ENCODE measurements around the gene CDKN1B. TPM values are rescaled to one million over a fixed set of nuclear protein-coding genes. Genes with fewer than 3 reads are reported as not detected.
"Not testable (repeated sequence)": the region's sequence is repeated elsewhere in the genome, so short reads cannot be mapped to it uniquely, and the experiment has no call there.

Gene CDKN1B
- total RNA-seq, 5 donors from 2014 or later (not counting 1 experiment from before 2014, with no cell fraction given): 170 to 246 (median 188) TPM

DNA sequence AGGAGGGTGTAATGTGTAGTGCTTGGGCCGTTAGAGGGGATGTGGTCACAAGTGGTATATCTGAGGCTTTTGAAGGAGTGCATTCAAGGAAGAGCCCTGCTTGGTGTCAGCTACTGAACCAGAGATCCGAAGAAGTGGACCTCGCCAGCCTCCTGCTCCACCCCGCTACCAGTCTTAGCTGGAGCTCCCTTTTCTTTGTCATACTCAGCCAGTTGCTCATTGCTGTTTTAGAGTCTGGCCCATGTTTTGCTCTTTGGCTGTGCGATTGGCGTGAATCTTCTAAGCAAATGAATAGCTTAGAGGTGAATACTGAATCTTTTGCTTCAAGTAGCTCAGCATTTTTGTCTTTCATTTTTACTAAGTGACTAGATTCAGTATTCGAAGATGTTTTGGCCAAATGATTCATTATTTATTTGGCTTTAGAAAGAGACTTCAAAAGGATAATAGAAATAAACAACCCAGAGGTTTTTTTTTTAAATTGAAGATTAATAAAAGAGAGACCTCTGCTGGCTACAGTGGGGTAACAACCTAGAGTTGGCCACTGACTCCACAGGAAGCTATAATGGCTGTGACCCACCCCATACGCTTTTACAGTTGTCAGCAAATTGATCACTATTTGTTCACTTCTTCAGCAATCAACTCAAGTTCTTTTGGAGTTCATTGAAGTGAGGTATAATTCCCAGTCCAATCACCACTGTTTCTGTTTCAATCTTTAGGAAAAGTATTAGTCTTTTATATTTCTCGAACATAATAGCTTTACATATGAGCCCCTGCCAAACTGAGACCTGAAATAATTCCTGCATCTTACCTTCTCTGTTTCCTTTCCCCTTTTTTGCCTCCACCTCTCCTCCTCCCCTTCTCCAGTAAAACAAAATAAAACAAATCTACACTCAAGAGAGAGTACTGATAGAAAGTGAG, 19.9 kb downstream of the CDKN1B start:
- POLR2A ChIA-PET: interaction anchor here (0.6 to 2.1 kb wide), 28 partner anchors 10 to 1566 kb away, joined by 3 to 31 read pairs (median 4); partner anchors contain the start of genes BORCS5 (in 1 of the 2), DUSP16 (in 1 of the 2) and SMIM10L1 (in 1 of the 2)
- Mint-ChIP-seq H3K27ac (peak overlapping the region; percentile 89 to 95), H3K9me3 (no peaks in the 10 kb centered on the region), H3K4me3 (peak overlapping the region; percentile 59 to 76 (median 68)), H3K27me3 (no peaks in the 10 kb centered on the region), H3K4me1 (peaks cover 35 to 56% (median 39%) of the 10 kb centered on the region in 3 donors), H3K36me3 (peaks cover 4% of the 10 kb centered on the region)
- H3K36me3 ChIP-seq (ENCODE audit: control insufficient read depth in 2 of 2, extremely low read depth in 1 of 2, insufficient read depth in 1 of 2, low read length in 1 of 2): no peaks in the 10 kb centered on the region
- 6% methylated on average over 3 of the region's 9 CpGs for WGBS (ENCODE audit: insufficient coverage)
- peak; percentile 82 to 88 (median 84) for ATAC-seq (replicated peaks in 1 of 4)
- H3K4me3 ChIP-seq (ENCODE audit: control insufficient read depth in 1 of 2, extremely low read depth in 1 of 2, low read length in 1 of 2): peak overlapping the region in 1 of 2 donors; percentile 46
- H3K27ac ChIP-seq (ENCODE audit: low read length): peak overlapping the region; percentile 87
- CTCF ChIA-PET: interaction anchor here (0.5 to 3.3 kb wide), 107 partner anchors 9 to 1935 kb away, joined by 3 to 89 read pairs (median 4); partner anchors contain the start of genes BORCS5 (in 2 of the 2), CDKN1B (in 1 of the 2), CREBL2 (in 1 of the 2) and DDX47 (in 1 of the 2)
- no peaks in the 10 kb centered on the region for H3K27me3 ChIP-seq (replicated peaks in 1 of 2; ENCODE audit: control insufficient read depth in 2 of 2, extremely low read depth in 1 of 2, insufficient read depth in 2 of 2, low read length in 1 of 2)
- peak in 31 of 35 experiments; percentile 16 to 77 (median 44) for DNase-seq
- H3K4me1 ChIP-seq (ENCODE audit: control insufficient read depth in 1 of 2, extremely low read depth in 1 of 2, insufficient read depth in 2 of 2, low read length in 2 of 2): peaks cover 5 to 34% of the 10 kb centered on the region in 2 experiments
- no peaks in the 10 kb centered on the region for H3K9me3 ChIP-seq

DNA sequence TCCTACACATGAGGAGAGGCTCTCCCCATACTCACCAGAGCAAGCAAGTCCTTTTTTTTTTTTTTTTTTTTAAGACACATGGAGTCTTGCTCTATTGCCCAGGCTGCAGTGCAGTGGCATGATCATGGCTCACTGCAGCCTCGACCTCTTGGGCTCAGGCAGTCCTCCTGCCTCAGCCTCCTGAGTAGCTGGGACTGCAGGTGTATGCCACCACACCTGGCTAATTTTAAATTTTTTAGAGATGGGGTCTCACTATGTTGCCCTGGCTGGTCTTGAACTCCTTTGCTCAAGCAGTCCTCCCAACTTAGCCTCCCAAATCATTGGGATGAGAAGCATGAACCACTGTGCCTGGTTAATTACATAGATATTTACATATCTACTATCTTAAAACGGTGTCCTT, 21.0 kb downstream of the CDKN1B start:
- ChIA-PET POLR2A (interaction anchor here in 1 of 2 donors (0.6 to 2.1 kb wide), 4 partner anchors 11 to 405 kb away, joined by 3 to 12 read pairs (median 6); no protein-coding TSS in a partner anchor), CTCF (interaction anchor here (0.7 to 3.3 kb wide), 18 partner anchors 8 to 1044 kb away, joined by 3 to 89 read pairs (median 10); partner anchors contain the start of gene CDKN1B (in 1 of the 2))
- not testable (repeated sequence) for H3K4me3 Mint-ChIP-seq; ATAC-seq (replicated peaks in 1 of 4); H3K27ac ChIP-seq (ENCODE audit: low read length); DNase-seq; H3K9me3 ChIP-seq; H3K27ac Mint-ChIP-seq; H3K36me3 Mint-ChIP-seq; H3K27me3 Mint-ChIP-seq; H3K4me3 ChIP-seq (ENCODE audit: control insufficient read depth in 1 of 2, extremely low read depth in 1 of 2, low read length in 1 of 2); H3K27me3 ChIP-seq (replicated peaks in 1 of 2; ENCODE audit: control insufficient read depth in 2 of 2, extremely low read depth in 1 of 2, insufficient read depth in 2 of 2, low read length in 1 of 2); H3K9me3 Mint-ChIP-seq; H3K36me3 ChIP-seq (ENCODE audit: control insufficient read depth in 2 of 2, extremely low read depth in 1 of 2, insufficient read depth in 1 of 2, low read length in 1 of 2)
- H3K4me1 ChIP-seq (ENCODE audit: control insufficient read depth in 1 of 2, extremely low read depth in 1 of 2, insufficient read depth in 2 of 2, low read length in 2 of 2): peaks cover 5 to 34% of the 10 kb centered on the region in 2 experiments
- WGBS (ENCODE audit: insufficient coverage): 82% methylated on average over 1 of the region's 2 CpGs
- peaks cover 34 to 54% (median 39%) of the 10 kb centered on the region in 3 donors for H3K4me1 Mint-ChIP-seq

DNA sequence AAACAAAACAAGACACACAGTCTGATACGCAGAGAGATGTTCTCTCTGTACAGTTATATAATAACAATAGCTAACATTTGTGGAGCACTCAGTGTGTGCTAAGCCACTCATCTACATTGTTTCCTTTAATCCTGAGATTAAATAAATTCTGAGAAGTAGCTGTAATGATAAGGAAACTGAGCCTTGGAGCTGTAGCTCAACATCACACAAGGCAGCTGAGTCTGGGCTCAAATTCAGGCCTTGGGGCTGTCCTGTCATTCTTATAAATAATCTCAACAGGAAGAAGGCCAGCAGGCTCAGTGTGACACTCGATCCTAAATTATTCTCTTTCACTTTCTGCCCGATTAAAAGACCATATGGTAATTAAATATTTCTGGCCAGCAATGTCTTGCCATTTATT, 24.5 kb downstream of the CDKN1B start:
- Mint-ChIP-seq H3K4me1 (peaks cover 12 to 29% (median 20%) of the 10 kb centered on the region in 3 donors), H3K9me3 (no peaks in the 10 kb centered on the region), H3K4me3 (no peak overlapping the region), H3K36me3 (peaks cover 16% of the 10 kb centered on the region), H3K27me3 (no peaks in the 10 kb centered on the region), H3K27ac (no peak overlapping the region)
- ChIA-PET POLR2A (interaction anchor here (0.5 to 0.6 kb wide), 2 partner anchors 16 to 83 kb away, joined by 3 to 9 read pairs; no protein-coding TSS in a partner anchor), CTCF (no interaction called here)
- Histone ChIP-seq H3K27me3 (replicated peaks in 1 of 2; ENCODE audit: control insufficient read depth in 2 of 2, extremely low read depth in 1 of 2, insufficient read depth in 2 of 2, low read length in 1 of 2) (no peaks in the 10 kb centered on the region), H3K4me3 (ENCODE audit: control insufficient read depth in 1 of 2, extremely low read depth in 1 of 2, low read length in 1 of 2) (no peak overlapping the region), H3K27ac (ENCODE audit: low read length) (no peak overlapping the region), H3K36me3 (ENCODE audit: control insufficient read depth in 2 of 2, extremely low read depth in 1 of 2, insufficient read depth in 1 of 2, low read length in 1 of 2) (no peaks in the 10 kb centered on the region), H3K4me1 (ENCODE audit: control insufficient read depth in 1 of 2, extremely low read depth in 1 of 2, insufficient read depth in 2 of 2, low read length in 2 of 2) (peaks cover 4 to 11% of the 10 kb centered on the region in 2 experiments), H3K9me3 (no peaks in the 10 kb centered on the region)
- ATAC-seq (replicated peaks in 1 of 4): no peak
- DNase-seq: no peak
- WGBS (ENCODE audit: insufficient coverage): no CpG with 5 or more reads among the region's 3 CpGs

DNA sequence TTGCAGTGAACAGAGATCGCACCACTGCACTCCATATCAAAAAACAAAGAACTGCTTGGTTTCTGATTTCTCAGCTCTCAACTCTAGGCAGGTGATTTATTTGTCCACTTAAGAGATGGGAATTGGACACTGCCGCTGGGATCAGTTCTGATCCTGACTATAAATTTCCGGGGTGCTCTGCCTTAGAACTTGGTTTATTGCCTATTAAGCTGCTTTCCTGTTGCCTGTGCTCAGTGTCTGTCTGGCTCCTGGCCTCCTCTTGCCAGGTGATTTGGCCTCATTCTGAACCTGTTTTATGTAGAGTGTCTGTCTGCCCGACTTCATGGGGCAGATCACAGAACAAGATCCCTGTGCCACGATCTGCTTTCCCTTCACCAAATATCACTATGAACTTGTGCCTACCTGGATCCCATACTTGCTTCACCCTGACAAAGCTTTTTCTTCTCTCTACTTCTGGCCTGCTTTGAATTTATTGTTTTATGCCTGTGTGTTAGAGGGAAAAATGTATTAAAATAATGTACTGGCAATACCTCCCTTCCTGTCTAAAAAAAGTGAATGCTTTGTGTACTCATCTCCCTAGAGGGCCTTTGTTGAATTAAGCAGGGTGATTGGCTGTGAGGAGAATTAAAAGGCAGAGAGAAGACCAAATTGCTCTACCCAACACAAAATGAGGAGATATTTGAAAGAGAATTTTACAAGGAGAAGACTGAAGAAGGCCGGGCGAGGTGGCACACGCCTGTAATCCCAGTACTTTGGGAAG, 27.6 kb downstream of the CDKN1B start:
- 95% methylated on average over 3 of the region's 8 CpGs for WGBS (ENCODE audit: insufficient coverage)
- Histone ChIP-seq H3K27me3 (replicated peaks in 1 of 2; ENCODE audit: control insufficient read depth in 2 of 2, extremely low read depth in 1 of 2, insufficient read depth in 2 of 2, low read length in 1 of 2) (no peaks in the 10 kb centered on the region), H3K4me3 (ENCODE audit: control insufficient read depth in 1 of 2, extremely low read depth in 1 of 2, low read length in 1 of 2) (no peak overlapping the region), H3K9me3 (no peaks in the 10 kb centered on the region), H3K27ac (ENCODE audit: low read length) (no peak overlapping the region), H3K36me3 (ENCODE audit: control insufficient read depth in 2 of 2, extremely low read depth in 1 of 2, insufficient read depth in 1 of 2, low read length in 1 of 2) (no peaks in the 10 kb centered on the region), H3K4me1 (ENCODE audit: control insufficient read depth in 1 of 2, extremely low read depth in 1 of 2, insufficient read depth in 2 of 2, low read length in 2 of 2) (peaks cover 0 to 2% of the 10 kb centered on the region in 2 experiments)
- Mint-ChIP-seq H3K27ac (peak overlapping the region in 1 of 2 donors; percentile 32), H3K36me3 (peaks cover 30% of the 10 kb centered on the region), H3K9me3 (no peaks in the 10 kb centered on the region), H3K4me3 (no peak overlapping the region), H3K27me3 (no peaks in the 10 kb centered on the region), H3K4me1 (peaks cover 7 to 20% (median 8%) of the 10 kb centered on the region in 3 donors)
- no peak for ATAC-seq (replicated peaks in 1 of 4)
- POLR2A ChIA-PET: interaction anchor here in 1 of 2 donors (0.8 kb wide), 1 partner anchor 86 kb away, joined by 3 read pairs; no protein-coding TSS in a partner anchor
- CTCF ChIA-PET: interaction anchor here in 1 of 2 donors (1.6 kb wide), 1 partner anchor 8 kb away, joined by 4 read pairs; no protein-coding TSS in a partner anchor
- DNase-seq: no peak

DNA sequence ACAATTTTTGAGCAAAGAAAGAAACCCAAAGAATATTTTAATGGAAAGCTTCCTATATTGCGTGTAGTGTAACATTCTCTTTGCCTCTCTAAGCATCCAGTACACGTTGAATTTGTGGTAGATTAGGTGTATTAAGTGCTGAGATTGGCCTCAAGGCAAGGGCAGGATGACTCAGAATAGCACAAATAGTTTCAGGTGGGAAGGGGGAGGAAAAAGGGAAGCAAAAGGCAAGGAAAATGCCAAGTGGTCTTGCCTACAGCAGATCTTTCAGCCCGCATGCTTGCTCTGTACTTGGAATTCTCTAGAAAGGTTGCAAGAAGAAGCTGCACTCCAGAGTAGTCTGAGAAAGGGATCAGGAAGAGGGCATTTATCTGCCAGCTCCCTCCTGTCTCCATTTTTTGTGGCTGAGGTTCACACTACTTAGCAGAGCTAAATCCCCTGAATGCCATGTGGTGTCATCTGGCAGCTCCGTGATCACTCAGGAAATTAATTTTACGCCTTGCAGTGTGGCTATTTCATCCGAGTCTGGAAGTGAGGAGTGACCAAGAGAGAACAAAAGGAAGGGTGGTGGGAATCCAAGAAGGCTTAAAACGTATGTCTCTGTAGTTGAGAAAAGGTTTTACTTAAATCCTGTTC, 28.5 kb downstream of the CDKN1B start:
- WGBS (ENCODE audit: insufficient coverage): 90% methylated on average over 6 of the region's 7 CpGs

More for the DNA sequence above, 28.5 kb downstream of the CDKN1B start:
- no peaks in the 10 kb centered on the region for H3K9me3 ChIP-seq
- no peak overlapping the region for H3K4me3 Mint-ChIP-seq
- ATAC-seq (replicated peaks in 1 of 4) (no peak), DNase-seq (no peak)
- H3K27me3 Mint-ChIP-seq: no peaks in the 10 kb centered on the region
- no peak overlapping the region for H3K27ac ChIP-seq (ENCODE audit: low read length)
- H3K27ac Mint-ChIP-seq: no peak overlapping the region
- H3K36me3 Mint-ChIP-seq: peaks cover 30% of the 10 kb centered on the region
- CTCF ChIA-PET: interaction anchor here (0.6 to 1.6 kb wide), 3 partner anchors 8 to 80 kb away, joined by 3 to 8 read pairs (median 4); no protein-coding TSS in a partner anchor
- H3K4me1 Mint-ChIP-seq: peaks cover 7 to 18% (median 8%) of the 10 kb centered on the region in 3 donors
- POLR2A ChIA-PET: interaction anchor here (0.6 to 0.8 kb wide), 2 partner anchors 57 to 87 kb away, joined by 3 to 8 read pairs; no protein-coding TSS in a partner anchor
- no peaks in the 10 kb centered on the region for H3K27me3 ChIP-seq (replicated peaks in 1 of 2; ENCODE audit: control insufficient read depth in 2 of 2, extremely low read depth in 1 of 2, insufficient read depth in 2 of 2, low read length in 1 of 2)
- no peaks in the 10 kb centered on the region for H3K9me3 Mint-ChIP-seq
- no peaks in the 10 kb centered on the region for H3K36me3 ChIP-seq (ENCODE audit: control insufficient read depth in 2 of 2, extremely low read depth in 1 of 2, insufficient read depth in 1 of 2, low read length in 1 of 2)
- H3K4me3 ChIP-seq (ENCODE audit: control insufficient read depth in 1 of 2, extremely low read depth in 1 of 2, low read length in 1 of 2): no peak overlapping the region
- peaks cover 0 to 2% of the 10 kb centered on the region in 2 experiments for H3K4me1 ChIP-seq (ENCODE audit: control insufficient read depth in 1 of 2, extremely low read depth in 1 of 2, insufficient read depth in 2 of 2, low read length in 2 of 2)
